WTC11 (cell line): ENCODE data around the gene UPF3B. TPM values are rescaled to one million over a fixed set of nuclear protein-coding genes. Genes with fewer than 3 reads are reported as not detected.

Experiments
- ATAC-seq: fragments of 200-7000 bp; cut with Tn5 transposase; 2 replicates; pipeline ENCODE4 v1.10.0; 2021; ENCODE audit warnings: mild to moderate bottlenecking, moderate library complexity
- CTCF ChIA-PET: fragments of 300-600 bp; sonication (Branson Sonifier 250); formaldehyde crosslinking; loops from one replicate; lab custom pipeline; 2021; ENCODE audit warnings: antibody characterized with exemption; lab: Charles Lee
- POLR2A ChIA-PET: fragments of 350-600 bp; sonication (Branson Sonifier 250); formaldehyde crosslinking; loops from one replicate; lab custom pipeline; 2021; ENCODE audit warnings: antibody characterized with exemption; lab: Charles Lee
- DNase-seq: peaks from one replicate; pipeline ENCODE4 v3.0.0; 2021; ENCODE audit warnings: low spot score
- H3K27ac Mint-ChIP-seq: 2 replicates; pipeline ENCODE4 v1.8.0; 2021; ENCODE audit warnings: mixed read lengths
- H3K27me3 Mint-ChIP-seq: 2 replicates; pipeline ENCODE4 v1.8.0; 2021; ENCODE audit warnings: low read depth, mild to moderate bottlenecking, moderate library complexity, mixed read lengths
- H3K36me3 Mint-ChIP-seq: 2 replicates; pipeline ENCODE4 v1.8.0; 2021; ENCODE audit warnings: mixed read lengths
- H3K4me1 Mint-ChIP-seq: 2 replicates; pipeline ENCODE4 v1.8.0; 2022; ENCODE audit warnings: mixed read lengths
- H3K4me3 Mint-ChIP-seq: 2 replicates; pipeline ENCODE4 v1.8.0; 2021; ENCODE audit warnings: mild to moderate bottlenecking, moderate library complexity, mixed read lengths
- H3K9me3 Mint-ChIP-seq: 2 replicates; pipeline ENCODE4 v1.8.0; 2021; ENCODE audit warnings: mixed read lengths
- ARID4B ChIP-seq: sonication (generic); formaldehyde crosslinking; IDR thresholded peaks from 2 replicates; pipeline ENCODE4 v1.8.0; 2023; ENCODE audit warnings: missing genetic modification reagents, mild to moderate bottlenecking, borderline replicate concordance
- CBFB ChIP-seq: sonication (generic); formaldehyde crosslinking; IDR thresholded peaks from 2 replicates; pipeline ENCODE4 v1.8.1; 2022; ENCODE audit warnings: mild to moderate bottlenecking, low read depth, missing genetic modification reagents
- CTCF ChIP-seq: fragments of 200-600 bp; IDR thresholded peaks from 2 replicates; pipeline ENCODE4 v1.8.0; 2022; ENCODE audit warnings: antibody characterized with exemption
- E2F1 ChIP-seq: sonication (generic); formaldehyde crosslinking; IDR thresholded peaks from 2 replicates; pipeline ENCODE4 v1.8.0; 2022; ENCODE audit warnings: mild to moderate bottlenecking, missing genetic modification reagents
- E2F5 ChIP-seq: sonication (generic); formaldehyde crosslinking; IDR thresholded peaks from 2 replicates; pipeline ENCODE4 v1.8.1; 2022; ENCODE audit warnings: mild to moderate bottlenecking, moderate library complexity, missing genetic modification reagents
- ESRRA ChIP-seq: sonication (generic); formaldehyde crosslinking; IDR thresholded peaks from 2 replicates; pipeline ENCODE4 v1.8.1; 2022; ENCODE audit warnings: mild to moderate bottlenecking, missing genetic modification reagents, borderline replicate concordance
- GRHL2 ChIP-seq: fragments of 250-450 bp; sonication (Bioruptor Pico); IDR thresholded peaks from 2 replicates; pipeline ENCODE4 v1.8.0; 2022; ENCODE audit warnings: mild to moderate bottlenecking, moderate library complexity; ENCODE audit not compliant: insufficient replicate concordance, severe bottlenecking
- IRF2 ChIP-seq: sonication (generic); formaldehyde crosslinking; IDR thresholded peaks from 2 replicates; pipeline ENCODE4 v1.8.0; 2022; ENCODE audit warnings: low read depth, missing genetic modification reagents, borderline replicate concordance
- NFATC4 ChIP-seq: fragments of 250-450 bp; sonication (Bioruptor Pico); IDR thresholded peaks from 2 replicates; pipeline ENCODE4 v1.9.0; 2021; ENCODE audit warnings: mild to moderate bottlenecking
- NFYB ChIP-seq: sonication (generic); formaldehyde crosslinking; conservative IDR thresholded peaks from 2 replicates; pipeline ENCODE4 v1.8.0; 2022; ENCODE audit warnings: low read depth, missing genetic modification reagents
- NR2C2 ChIP-seq: sonication (generic); formaldehyde crosslinking; IDR thresholded peaks from 2 replicates; pipeline ENCODE4 v1.8.0; 2022; ENCODE audit warnings: mild to moderate bottlenecking, missing genetic modification reagents
- RELA ChIP-seq: sonication (generic); formaldehyde crosslinking; IDR thresholded peaks from 2 replicates; pipeline ENCODE4 v1.8.1; 2022; ENCODE audit warnings: missing genetic modification reagents, mild to moderate bottlenecking, borderline replicate concordance
- SMAD3 ChIP-seq: sonication (generic); formaldehyde crosslinking; IDR thresholded peaks from 2 replicates; pipeline ENCODE4 v1.8.0; 2022; ENCODE audit warnings: missing genetic modification reagents, mild to moderate bottlenecking, borderline replicate concordance
- SMAD4 ChIP-seq: sonication (generic); formaldehyde crosslinking; IDR thresholded peaks from 2 replicates; pipeline ENCODE4 v1.8.0; 2022; ENCODE audit warnings: mild to moderate bottlenecking, missing genetic modification reagents
- SOX15 ChIP-seq: fragments of 250-450 bp; sonication (Bioruptor Pico); IDR thresholded peaks from 2 replicates; pipeline ENCODE4 v1.9.0; 2021; ENCODE audit warnings: mild to moderate bottlenecking
- SP1 ChIP-seq: sonication (generic); formaldehyde crosslinking; conservative IDR thresholded peaks from 2 replicates; pipeline ENCODE4 v1.8.1; 2022; ENCODE audit warnings: missing genetic modification reagents
- TEAD1 ChIP-seq: sonication (generic); formaldehyde crosslinking; IDR thresholded peaks from 2 replicates; pipeline ENCODE4 v1.8.0; 2022; ENCODE audit warnings: mild to moderate bottlenecking, missing genetic modification reagents
- ZBTB21 ChIP-seq: sonication (generic); formaldehyde crosslinking; IDR thresholded peaks from 2 replicates; pipeline ENCODE4 v1.8.1; 2023; ENCODE audit warnings: mild to moderate bottlenecking, missing genetic modification reagents, borderline replicate concordance
- ZNF121 ChIP-seq: sonication (generic); formaldehyde crosslinking; IDR thresholded peaks from 2 replicates; pipeline ENCODE4 v1.8.0; 2023; ENCODE audit warnings: missing genetic modification reagents
- ZNF232 ChIP-seq: sonication (generic); formaldehyde crosslinking; IDR thresholded peaks from 2 replicates; pipeline ENCODE4 v1.8.0; 2022; ENCODE audit warnings: mild to moderate bottlenecking, missing genetic modification reagents
- ZNF425 ChIP-seq: fragments of 250-450 bp; sonication (Bioruptor Pico); conservative IDR thresholded peaks from 2 replicates; pipeline ENCODE4 v1.9.0; 2021; ENCODE audit warnings: mild to moderate bottlenecking
- total RNA-seq: library from RNA; stranded (reverse); gene quantifications from 3 replicates; pipeline ENCODE4 v1.2.3, GENCODE V29; 2021

UPF3B gene
- total RNA-seq, 1 experiment from 2014 or later: 19.2 TPM

- Mint-ChIP-seq H3K36me3 (no peaks in the 10 kb centered on the region), H3K4me1 (no peaks in the 10 kb centered on the region), H3K4me3 (no peak overlapping the region), H3K27ac (no peak overlapping the region), H3K27me3 (no peaks in the 10 kb centered on the region), H3K9me3 (no peaks in the 10 kb centered on the region)
- no peak for ATAC-seq
- TF ChIP-seq NFYB (peak; percentile 80), SOX15 (no peak), ZNF425 (no peak)
- ChIA-PET POLR2A (no interaction called here), CTCF (no interaction called here)
- DNase-seq: no peak
These were observed 33.0 kb upstream of the UPF3B start for GRCh38 chrX:119885554-119886428.

- ATAC-seq (peak; percentile 90), DNase-seq (no peak)
- Mint-ChIP-seq H3K4me1 (no peaks in the 10 kb centered on the region), H3K27ac (peak overlapping the region; percentile 25), H3K4me3 (no peak overlapping the region), H3K36me3 (peaks cover 14% of the 10 kb centered on the region), H3K9me3 (no peaks in the 10 kb centered on the region), H3K27me3 (no peaks in the 10 kb centered on the region)
- POLR2A ChIA-PET: no interaction called here
- TF ChIP-seq SMAD3 (CRISPR knock-in tag): no peak
- no peak for TF ChIP-seq E2F1
- TF ChIP-seq CBFB: no peak
- TF ChIP-seq TEAD1: no peak
- no peak for TF ChIP-seq ESRRA (CRISPR knock-in tag)
- TF ChIP-seq NFATC4 (CRISPR knock-in tag): no peak
- no peak for TF ChIP-seq NR2C2 (CRISPR knock-in tag)
- TF ChIP-seq E2F5 (CRISPR knock-in tag): no peak
- TF ChIP-seq CTCF: no peak
- no peak for TF ChIP-seq ARID4B (CRISPR knock-in tag)
- TF ChIP-seq GRHL2 (CRISPR knock-in tag): no peak
- no peak for TF ChIP-seq ZBTB21 (CRISPR knock-in tag)
- TF ChIP-seq RELA (CRISPR knock-in tag): no peak
- TF ChIP-seq ZNF232 (CRISPR knock-in tag): no peak
- TF ChIP-seq SP1 (CRISPR knock-in tag): no peak
- TF ChIP-seq IRF2 (CRISPR knock-in tag): no peak
- no peak for TF ChIP-seq ZNF121
- no peak for TF ChIP-seq SMAD4 (CRISPR knock-in tag)
- CTCF ChIA-PET: interaction anchor here (0.5 to 1.0 kb wide), 5 partner anchors 15 to 189 kb away, joined by 3 read pairs; partner anchors contain the start of genes AKAP14, RPL39 and UPF3B
These were observed 28.0 kb upstream of the UPF3B start for GRCh38 chrX:119880552-119881437.
